CD14-positive monocyte (primary cell): ENCODE measurements around the gene FBXO24. TPM values are rescaled to one million over a fixed set of nuclear protein-coding genes. Genes with fewer than 3 reads are reported as not detected.

Experiments used
- DNase-seq, 3 donors: peaks; one replicate each; pipeline ENCODE4 v3.0.0-alpha.2; 2011 to 2022
- H2AFZ ChIP-seq: 2 replicates; pipeline ENCODE4 v1.6.0; 2012; ENCODE audit warnings: mild to moderate bottlenecking, low read depth, low read length, inconsistent platforms; ENCODE audit not compliant: insufficient read depth, poor library complexity, severe bottlenecking
- H3K27ac ChIP-seq, 2 donors: 1 replicate in 1 of 2; 2 replicates in 1 of 2; pipeline ENCODE4 v1.5.1; 2012 to 2013; ENCODE audit warnings: low read length in 2 of 2, control low read depth in 1 of 2, inconsistent platforms in 1 of 2, low read depth in 1 of 2, mild to moderate bottlenecking in 1 of 2
- H3K27me3 ChIP-seq, 2 donors: one replicate each; pipeline versions ENCODE4 v1.6.0 to v1.6.1; 2011 to 2013; ENCODE audit warnings: low read length in 2 of 2; ENCODE audit not compliant: control insufficient read depth in 2 of 2, insufficient read depth in 2 of 2
- H3K36me3 ChIP-seq, 2 donors: replicated peaks in 1 of 2; 1 replicate in 1 of 2; 2 replicates in 1 of 2; pipeline versions ENCODE4 v1.5.1 to v1.6.1; 2012 to 2013; ENCODE audit warnings: low read length in 2 of 2, control low read depth in 1 of 2, inconsistent platforms in 1 of 2, mild to moderate bottlenecking in 1 of 2; ENCODE audit not compliant: insufficient read depth in 2 of 2, control insufficient read depth in 1 of 2
- H3K4me1 ChIP-seq, 2 donors: 1 replicate in 1 of 2; 2 replicates in 1 of 2; pipeline versions ENCODE4 v1.5.1 to v1.6.1; 2012 to 2013; ENCODE audit warnings: low read length in 2 of 2, control low read depth in 1 of 2, inconsistent platforms in 1 of 2, mild to moderate bottlenecking in 1 of 2, moderate library complexity in 1 of 2; ENCODE audit not compliant: insufficient read depth in 2 of 2, control insufficient read depth in 1 of 2
- H3K4me2 ChIP-seq: replicated peaks from 2 replicates; pipeline ENCODE3; 2012; ENCODE audit warnings: low read length, moderate library complexity, mild to moderate bottlenecking; ENCODE audit not compliant: poor library complexity, severe bottlenecking; ENCODE audit errors: extremely low read depth
- H3K4me3 ChIP-seq, 3 experiments: fragments of 200-600 bp in 1 of 3; sonication (generic) in 1 of 3; replicated peaks in 1 of 3; 1 replicate in 2 of 3; 2 replicates in 1 of 3; pipeline ENCODE4 v1.5.1; 2011 to 2013; ENCODE audit warnings: low read length in 3 of 3, mild to moderate bottlenecking in 3 of 3, control low read depth in 2 of 3, low read depth in 2 of 3, inconsistent platforms in 1 of 3, moderate library complexity in 1 of 3
- H3K79me2 ChIP-seq: 2 replicates; pipeline ENCODE4 v1.6.0; 2012; ENCODE audit warnings: mild to moderate bottlenecking, control low read depth, inconsistent platforms, low read length, moderate library complexity; ENCODE audit not compliant: insufficient read depth
- H3K9ac ChIP-seq: 2 replicates; pipeline ENCODE4 v1.6.0; 2017; ENCODE audit warnings: low read length, mild to moderate bottlenecking; ENCODE audit not compliant: insufficient read depth, poor library complexity, severe bottlenecking
- H3K9me3 ChIP-seq, 2 donors: replicated peaks in 1 of 2; 1 replicate in 1 of 2; 2 replicates in 1 of 2; pipeline versions ENCODE4 v1.5.1 to v1.6.1; 2012 to 2013; ENCODE audit warnings: low read length in 2 of 2, control low read depth in 1 of 2; ENCODE audit not compliant: control insufficient read depth in 1 of 2, insufficient read depth in 1 of 2
- H4K20me1 ChIP-seq: 2 replicates; pipeline ENCODE4 v1.6.0; 2012; ENCODE audit warnings: mild to moderate bottlenecking, low read length, control low read depth, moderate library complexity; ENCODE audit not compliant: insufficient read depth
- H3K27ac Mint-ChIP-seq, 7 donors: one replicate each; pipeline ENCODE4 v1.8.0; 2020; ENCODE audit warnings: mild to moderate bottlenecking in 7 of 7, mixed read lengths in 7 of 7, moderate library complexity in 6 of 7, inconsistent platforms in 2 of 7
- H3K27me3 Mint-ChIP-seq, 3 donors: one replicate each; pipeline ENCODE4 v1.8.0; 2021 to 2022; ENCODE audit warnings: low read depth in 3 of 3, mild to moderate bottlenecking in 3 of 3, mixed read lengths in 3 of 3, moderate library complexity in 3 of 3, inconsistent platforms in 1 of 3
- H3K36me3 Mint-ChIP-seq, 2 donors: one replicate each; pipeline ENCODE4 v1.8.0; 2020; ENCODE audit warnings: mixed read lengths in 2 of 2, inconsistent platforms in 1 of 2, mild to moderate bottlenecking in 1 of 2
- H3K4me1 Mint-ChIP-seq: one replicate; pipeline ENCODE4 v1.8.0; 2020; ENCODE audit warnings: mild to moderate bottlenecking, mixed read lengths
- H3K4me3 Mint-ChIP-seq, 2 donors: one replicate each; pipeline ENCODE4 v1.8.0; 2020; ENCODE audit warnings: mild to moderate bottlenecking in 2 of 2, mixed read lengths in 2 of 2, moderate library complexity in 1 of 2
- H3K9me3 Mint-ChIP-seq, 7 donors: one replicate each; pipeline ENCODE4 v1.8.0; 2020 to 2022; ENCODE audit warnings: mixed read lengths in 7 of 7, mild to moderate bottlenecking in 6 of 7, moderate library complexity in 6 of 7, inconsistent platforms in 2 of 7
- WGBS: methylation state at CpG from one replicate; pipeline ENCODE4 v1.1.5; 2013; ENCODE audit warnings: missing lambda C conversion rate; ENCODE audit not compliant: insufficient coverage; 5-methylcytosine and 5-hydroxymethylcytosine counted together
- intact Hi-C, 2 donors: fragments of 100-400 bp; cut with micrococcal nuclease; formaldehyde crosslinking; loops; one replicate each; pipeline versions ENCODE4 v1.15.0 to v1.15.1; 2023
- polyA plus RNA-seq, 3 donors: library from polyadenylated mRNA; depleted of rRNA in 1 of 3; unstranded in 2 of 3; stranded (reverse) in 1 of 3; fragments of 300-500 nt in 2 of 3; fragments of >200 nt in 1 of 3; fragmentation: Illumina TruSeq in 2 of 3; gene quantifications; 1 replicate in 2 of 3; 2 replicates in 1 of 3; pipeline ENCODE4 v1.2.3, GENCODE V29; 2012 to 2021
- TF ChIP-seq, protein P1 (sequence below): fragments of 200-600 bp; IDR thresholded peaks from one replicate; pipeline ENCODE4 v1.8.0; 2022; ENCODE audit warnings: antibody characterized with exemption, mild to moderate bottlenecking

FBXO24 gene
- polyA plus RNA-seq, 3 donors: 0.42 to 1.2 (median 0.69) TPM

DNA sequence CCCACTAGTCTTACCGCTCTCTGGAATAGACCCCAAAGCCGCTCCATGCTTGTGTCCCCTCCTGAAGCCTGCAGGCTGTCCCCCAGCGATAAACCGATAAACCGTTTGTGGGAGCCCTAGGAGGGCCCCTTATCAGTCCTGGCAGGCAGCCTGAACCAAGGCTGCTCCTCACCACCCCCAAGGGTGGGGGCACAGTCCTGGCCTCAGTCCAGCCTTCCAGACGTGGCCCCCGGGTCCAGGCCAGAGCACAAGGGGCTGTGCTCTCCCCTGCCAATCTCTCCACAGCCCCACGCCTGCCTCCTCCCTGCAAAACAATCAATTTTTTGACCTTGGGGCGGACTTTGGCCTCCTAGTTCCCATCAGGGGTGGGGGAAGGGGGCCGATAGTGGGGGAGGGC lies 55.3 kb downstream of the FBXO24 start, which contains the start of gene TFR2:
TSS of gene TFR2 (minus strand) at position 90 of the 397 bp plus-strand sequence. CDS start at position 47, 43 bp downstream.
- intact Hi-C loops: no loop called here
- no peaks in the 10 kb centered on the region for H3K4me1 Mint-ChIP-seq
- Histone ChIP-seq H3K9ac (no peak within 1 kb of the TSS), H3K36me3 (no peaks in the 10 kb centered on the region), H3K9me3 (no peaks in the 10 kb centered on the region), H2AFZ (no peak within 1 kb of the TSS), H3K27me3 (no peaks in the 10 kb centered on the region), H3K4me3 (no peak within 1 kb of the TSS), H4K20me1 (no peaks in the 10 kb centered on the region), H3K4me2 (no peak within 1 kb of the TSS), H3K4me1 (no peaks in the 10 kb centered on the region), H3K27ac (no peak within 1 kb of the TSS), H3K79me2 (no peaks in the 10 kb centered on the region)
- no peaks in the 10 kb centered on the region for H3K9me3 Mint-ChIP-seq
- H3K27me3 Mint-ChIP-seq: peaks cover 11 to 25% (median 12%) of the 10 kb centered on the region in 3 donors
- no peak within 1 kb of the TSS for H3K27ac Mint-ChIP-seq
- no peaks in the 10 kb centered on the region for H3K36me3 Mint-ChIP-seq
- 30% methylated on average over 5 of the region's 10 CpGs for WGBS
- H3K4me3 Mint-ChIP-seq: no peak within 1 kb of the TSS
- TF ChIP-seq, protein P1, sequence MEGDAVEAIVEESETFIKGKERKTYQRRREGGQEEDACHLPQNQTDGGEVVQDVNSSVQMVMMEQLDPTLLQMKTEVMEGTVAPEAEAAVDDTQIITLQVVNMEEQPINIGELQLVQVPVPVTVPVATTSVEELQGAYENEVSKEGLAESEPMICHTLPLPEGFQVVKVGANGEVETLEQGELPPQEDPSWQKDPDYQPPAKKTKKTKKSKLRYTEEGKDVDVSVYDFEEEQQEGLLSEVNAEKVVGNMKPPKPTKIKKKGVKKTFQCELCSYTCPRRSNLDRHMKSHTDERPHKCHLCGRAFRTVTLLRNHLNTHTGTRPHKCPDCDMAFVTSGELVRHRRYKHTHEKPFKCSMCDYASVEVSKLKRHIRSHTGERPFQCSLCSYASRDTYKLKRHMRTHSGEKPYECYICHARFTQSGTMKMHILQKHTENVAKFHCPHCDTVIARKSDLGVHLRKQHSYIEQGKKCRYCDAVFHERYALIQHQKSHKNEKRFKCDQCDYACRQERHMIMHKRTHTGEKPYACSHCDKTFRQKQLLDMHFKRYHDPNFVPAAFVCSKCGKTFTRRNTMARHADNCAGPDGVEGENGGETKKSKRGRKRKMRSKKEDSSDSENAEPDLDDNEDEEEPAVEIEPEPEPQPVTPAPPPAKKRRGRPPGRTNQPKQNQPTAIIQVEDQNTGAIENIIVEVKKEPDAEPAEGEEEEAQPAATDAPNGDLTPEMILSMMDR: no peak
- DNase-seq: no peak

DNA sequence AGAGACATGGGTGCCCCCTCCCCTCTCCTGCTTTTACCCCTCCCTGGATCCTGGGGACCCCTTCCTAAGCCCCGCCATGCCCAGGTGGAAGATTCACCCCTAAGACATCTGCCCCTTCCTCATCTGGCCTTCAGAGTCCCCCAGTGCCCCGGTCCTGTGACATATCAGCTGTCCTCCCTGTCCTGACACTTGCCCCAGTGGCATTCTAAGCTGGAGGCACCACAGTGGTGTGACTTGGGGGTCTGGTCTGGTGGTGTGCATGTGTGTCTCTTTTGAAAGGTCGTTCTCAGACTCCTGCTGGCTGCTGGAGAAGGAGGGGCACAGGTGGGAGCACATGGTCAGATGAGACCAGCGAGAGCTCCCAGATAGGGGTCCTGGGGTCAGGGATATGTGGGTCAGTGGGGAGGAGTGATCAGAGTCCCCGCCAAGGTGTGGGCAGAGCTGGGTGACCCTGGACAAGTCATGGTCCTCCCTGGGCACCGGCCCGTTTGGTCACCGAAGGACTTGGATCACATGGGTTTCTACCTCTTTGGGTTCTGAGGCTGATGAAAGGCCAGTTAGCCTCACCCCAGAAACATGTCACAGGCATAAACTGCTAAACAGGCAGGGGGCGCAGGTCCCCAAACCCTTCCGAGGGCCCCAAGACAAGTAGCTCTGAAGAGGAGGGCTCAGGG lies 55.9 kb downstream of the FBXO24 start:
- TF ChIP-seq, protein P1: no peak
- no peaks in the 10 kb centered on the region for H3K9me3 Mint-ChIP-seq
- Histone ChIP-seq H3K4me2 (no peak overlapping the region), H3K4me1 (no peaks in the 10 kb centered on the region), H4K20me1 (no peaks in the 10 kb centered on the region), H3K27me3 (no peaks in the 10 kb centered on the region), H2AFZ (no peak overlapping the region), H3K9me3 (no peaks in the 10 kb centered on the region), H3K27ac (no peak overlapping the region), H3K79me2 (no peaks in the 10 kb centered on the region), H3K9ac (no peak overlapping the region), H3K4me3 (no peak overlapping the region), H3K36me3 (no peaks in the 10 kb centered on the region)
- no peaks in the 10 kb centered on the region for H3K36me3 Mint-ChIP-seq
- intact Hi-C loops: no loop called here
- H3K4me3 Mint-ChIP-seq: no peak overlapping the region
- H3K27ac Mint-ChIP-seq: no peak overlapping the region
- H3K27me3 Mint-ChIP-seq: peaks cover 11 to 28% (median 12%) of the 10 kb centered on the region in 3 donors
- H3K4me1 Mint-ChIP-seq: no peaks in the 10 kb centered on the region
- WGBS: 97% methylated on average over 8 of the region's 10 CpGs
- DNase-seq: no peak
